Panc1 (cell line): ENCODE data around the gene NRG2. TPM values are rescaled to one million over a fixed set of nuclear protein-coding genes. Genes with fewer than 3 reads are reported as not detected.

Experiments
- ATAC-seq: fragments of 200-7000 bp; cut with Tn5 transposase; 2 replicates; pipeline ENCODE4 v1.9.1; 2020; ENCODE audit warnings: mild to moderate bottlenecking, moderate library complexity
- BruUV-seq: library from RNA; stranded (reverse); fragments of 400-500 nt; replicated peaks from 2 replicates; lab custom pipeline; 2021; lab: Mats Ljungman, UMichigan
- CTCF ChIA-PET: fragments of 300-600 bp; sonication (Branson Sonifier 250); formaldehyde crosslinking; loops from one replicate; lab custom pipeline; 2022; ENCODE audit warnings: antibody characterized with exemption; lab: Charles Lee
- POLR2A ChIA-PET: fragments of 300-600 bp; sonication (Branson Sonifier 250); formaldehyde crosslinking; loops from one replicate; lab custom pipeline; 2022; ENCODE audit warnings: antibody characterized with exemption; lab: Charles Lee
- DNase-seq: peaks from one replicate; pipeline ENCODE4 v3.0.0-alpha.2; 2010; ENCODE audit warnings: low read depth, low spot score
- H3K27ac ChIP-seq: 2 replicates; pipeline ENCODE4 v1.5.1; 2011; ENCODE audit warnings: mild to moderate bottlenecking, low read length, inconsistent platforms
- H3K27me3 ChIP-seq: fragments of 200-500 bp; sonication (Bioruptor generic); 2 replicates; pipeline ENCODE4 v1.6.0; 2014; ENCODE audit warnings: low read length, inconsistent platforms; ENCODE audit not compliant: control insufficient read depth, insufficient read depth
- H3K36me3 ChIP-seq: fragments of 200-500 bp; sonication (Bioruptor generic); 2 replicates; pipeline ENCODE4 v1.5.1; 2014; ENCODE audit warnings: inconsistent platforms, mild to moderate bottlenecking, low read length, moderate library complexity; ENCODE audit not compliant: control insufficient read depth, insufficient read depth
- H3K4me1 ChIP-seq: 2 replicates; pipeline ENCODE4 v1.5.1; 2011; ENCODE audit warnings: inconsistent platforms, mild to moderate bottlenecking, low read length, moderate library complexity; ENCODE audit not compliant: control insufficient read depth, insufficient read depth
- H3K4me3 ChIP-seq, 2 experiments: 2 replicates each; pipeline ENCODE4 v1.5.1; 2011 to 2012; ENCODE audit warnings: low read depth in 2 of 2, low read length in 2 of 2, mild to moderate bottlenecking in 2 of 2, inconsistent platforms in 1 of 2, moderate library complexity in 1 of 2
- H3K9me3 ChIP-seq: fragments of 200-500 bp; sonication (Bioruptor generic); 2 replicates; pipeline ENCODE4 v1.5.1; 2014; ENCODE audit warnings: low read depth, mild to moderate bottlenecking, inconsistent platforms, low read length, moderate library complexity; ENCODE audit not compliant: control insufficient read depth, insufficient read depth
- POLR2AphosphoS5 ChIP-seq: IDR thresholded peaks from 2 replicates; pipeline ENCODE4 v1.6.1; 2012; ENCODE audit warnings: mild to moderate bottlenecking, low read depth, low read length, moderate library complexity
- SIN3A ChIP-seq: IDR thresholded peaks from 2 replicates; pipeline ENCODE4 v1.6.1; 2012; ENCODE audit warnings: low read depth, mild to moderate bottlenecking, low read length, moderate library complexity, borderline replicate concordance; ENCODE audit not compliant: insufficient read depth
- TCF7L2 ChIP-seq: IDR thresholded peaks from 2 replicates; pipeline ENCODE4 v1.6.1; 2011; ENCODE audit warnings: mild to moderate bottlenecking, low read depth, low read length, inconsistent platforms
- in situ Hi-C: cut with HindIII; loops from 2 replicates; pipeline ENCODE4 v1.10.0; 2016; ENCODE audit warnings: low sequenced_read_pairs, low pct_unique_long_range_greater_than_20kb
- intact Hi-C: fragments of 100-400 bp; cut with micrococcal nuclease; formaldehyde crosslinking; loops from one replicate; pipeline ENCODE4 v1.10.0; 2022; ENCODE audit not compliant: unreplicated experiment
- total RNA-seq: library from RNA; stranded (reverse); gene quantifications from one replicate; pipeline ENCODE4 v1.2.1, GENCODE V29; 2021; ENCODE audit not compliant: unreplicated experiment
- TF ChIP-seq, protein P1 (sequence below): fragments of 450-650 bp; IDR thresholded peaks from 2 replicates; pipeline ENCODE4 v1.5.1; 2017; ENCODE audit warnings: mild to moderate bottlenecking
- TF ChIP-seq, protein P2 (sequence below), 2 experiments: IDR thresholded peaks; 2 replicates each; pipeline ENCODE4 v1.6.1; 2011 to 2012; ENCODE audit warnings: low read depth in 2 of 2, control low read depth in 1 of 2, low read length in 1 of 2, mild to moderate bottlenecking in 1 of 2, moderate library complexity in 1 of 2; ENCODE audit not compliant: insufficient read depth in 1 of 2

The NRG2 gene
- total RNA-seq, 1 experiment from 2014 or later = 20.2 TPM

DNA sequence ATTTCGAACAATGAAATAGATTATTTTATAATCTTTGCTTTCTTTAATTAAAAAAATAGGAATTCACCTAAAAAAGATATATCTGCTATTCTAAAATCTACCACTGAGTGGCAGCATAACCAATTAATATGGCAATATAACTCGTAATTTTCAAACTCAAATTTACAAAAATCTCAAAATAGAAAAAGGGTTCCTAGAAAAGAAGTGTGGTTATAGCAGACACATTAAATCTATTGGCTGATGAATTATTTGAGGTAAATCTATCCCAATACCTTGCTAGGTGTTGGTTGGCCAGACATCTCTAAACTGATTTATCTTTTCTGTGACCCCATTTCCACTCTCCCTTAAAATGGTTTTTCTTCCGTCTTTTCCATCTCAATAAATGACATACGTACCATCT lies 30.2 kb upstream of the NRG2 start:
- no peaks in the 10 kb centered on the region for H3K9me3 ChIP-seq
- POLR2A ChIA-PET = no interaction called here
- DNase-seq (no peak), ATAC-seq (no peak)
- no peaks in the 10 kb centered on the region for H3K4me1 ChIP-seq
- TF ChIP-seq SIN3A = no peak
- TF ChIP-seq, protein P1, sequence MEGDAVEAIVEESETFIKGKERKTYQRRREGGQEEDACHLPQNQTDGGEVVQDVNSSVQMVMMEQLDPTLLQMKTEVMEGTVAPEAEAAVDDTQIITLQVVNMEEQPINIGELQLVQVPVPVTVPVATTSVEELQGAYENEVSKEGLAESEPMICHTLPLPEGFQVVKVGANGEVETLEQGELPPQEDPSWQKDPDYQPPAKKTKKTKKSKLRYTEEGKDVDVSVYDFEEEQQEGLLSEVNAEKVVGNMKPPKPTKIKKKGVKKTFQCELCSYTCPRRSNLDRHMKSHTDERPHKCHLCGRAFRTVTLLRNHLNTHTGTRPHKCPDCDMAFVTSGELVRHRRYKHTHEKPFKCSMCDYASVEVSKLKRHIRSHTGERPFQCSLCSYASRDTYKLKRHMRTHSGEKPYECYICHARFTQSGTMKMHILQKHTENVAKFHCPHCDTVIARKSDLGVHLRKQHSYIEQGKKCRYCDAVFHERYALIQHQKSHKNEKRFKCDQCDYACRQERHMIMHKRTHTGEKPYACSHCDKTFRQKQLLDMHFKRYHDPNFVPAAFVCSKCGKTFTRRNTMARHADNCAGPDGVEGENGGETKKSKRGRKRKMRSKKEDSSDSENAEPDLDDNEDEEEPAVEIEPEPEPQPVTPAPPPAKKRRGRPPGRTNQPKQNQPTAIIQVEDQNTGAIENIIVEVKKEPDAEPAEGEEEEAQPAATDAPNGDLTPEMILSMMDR = peak; percentile 59; the same call in 1 of the 2 replicates
- H3K27me3 ChIP-seq = no peaks in the 10 kb centered on the region; the same call in 1 of the 2 replicates
- CTCF ChIA-PET = interaction anchor here (0.7 to 1.0 kb wide), 4 partner anchors 44 to 70 kb away, joined by 3 to 6 read pairs (median 4); no protein-coding TSS in a partner anchor
- no peak overlapping the region for H3K27ac ChIP-seq
- no peaks in the 10 kb centered on the region for H3K36me3 ChIP-seq
- in situ Hi-C loops = no loop called here
- BruUV-seq = no TSS peak
- no peak overlapping the region for H3K4me3 ChIP-seq
- intact Hi-C loops = loop anchor here (1.0 kb wide), 2 partner anchors 71 to 84 kb away; no protein-coding TSS in a partner anchor

DNA sequence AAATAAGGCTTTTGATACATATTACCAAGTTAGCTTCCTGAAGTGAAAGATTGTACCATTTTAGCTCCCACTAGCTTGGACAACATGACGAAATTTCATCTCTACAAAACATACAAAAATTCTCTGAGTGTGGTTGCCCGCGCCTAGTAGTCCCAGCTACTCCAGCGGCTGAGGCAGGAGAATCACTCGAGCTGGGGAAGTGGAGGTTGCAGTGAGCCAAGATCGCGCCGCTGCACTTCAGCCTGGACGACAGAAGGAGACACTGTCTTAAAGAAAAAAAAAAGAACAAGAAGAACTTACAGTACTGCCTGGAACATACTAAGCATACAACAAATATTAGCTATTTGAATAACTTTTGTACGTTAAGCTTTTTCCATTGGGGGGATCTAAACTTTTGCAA lies 29.7 kb upstream of the NRG2 start:
- no peak overlapping the region for H3K4me3 ChIP-seq
- H3K27ac ChIP-seq = no peak overlapping the region
- in situ Hi-C loops (no loop called here), intact Hi-C loops (loop anchor here (1.0 kb wide), 2 partner anchors 71 to 84 kb away; no protein-coding TSS in a partner anchor)
- H3K9me3 ChIP-seq = no peaks in the 10 kb centered on the region
- no peaks in the 10 kb centered on the region for H3K36me3 ChIP-seq
- no TSS peak for BruUV-seq
- TF ChIP-seq SIN3A = no peak
- TF ChIP-seq, protein P1 = no peak
- no peak for TF ChIP-seq TCF7L2
- TF ChIP-seq, protein P2, sequence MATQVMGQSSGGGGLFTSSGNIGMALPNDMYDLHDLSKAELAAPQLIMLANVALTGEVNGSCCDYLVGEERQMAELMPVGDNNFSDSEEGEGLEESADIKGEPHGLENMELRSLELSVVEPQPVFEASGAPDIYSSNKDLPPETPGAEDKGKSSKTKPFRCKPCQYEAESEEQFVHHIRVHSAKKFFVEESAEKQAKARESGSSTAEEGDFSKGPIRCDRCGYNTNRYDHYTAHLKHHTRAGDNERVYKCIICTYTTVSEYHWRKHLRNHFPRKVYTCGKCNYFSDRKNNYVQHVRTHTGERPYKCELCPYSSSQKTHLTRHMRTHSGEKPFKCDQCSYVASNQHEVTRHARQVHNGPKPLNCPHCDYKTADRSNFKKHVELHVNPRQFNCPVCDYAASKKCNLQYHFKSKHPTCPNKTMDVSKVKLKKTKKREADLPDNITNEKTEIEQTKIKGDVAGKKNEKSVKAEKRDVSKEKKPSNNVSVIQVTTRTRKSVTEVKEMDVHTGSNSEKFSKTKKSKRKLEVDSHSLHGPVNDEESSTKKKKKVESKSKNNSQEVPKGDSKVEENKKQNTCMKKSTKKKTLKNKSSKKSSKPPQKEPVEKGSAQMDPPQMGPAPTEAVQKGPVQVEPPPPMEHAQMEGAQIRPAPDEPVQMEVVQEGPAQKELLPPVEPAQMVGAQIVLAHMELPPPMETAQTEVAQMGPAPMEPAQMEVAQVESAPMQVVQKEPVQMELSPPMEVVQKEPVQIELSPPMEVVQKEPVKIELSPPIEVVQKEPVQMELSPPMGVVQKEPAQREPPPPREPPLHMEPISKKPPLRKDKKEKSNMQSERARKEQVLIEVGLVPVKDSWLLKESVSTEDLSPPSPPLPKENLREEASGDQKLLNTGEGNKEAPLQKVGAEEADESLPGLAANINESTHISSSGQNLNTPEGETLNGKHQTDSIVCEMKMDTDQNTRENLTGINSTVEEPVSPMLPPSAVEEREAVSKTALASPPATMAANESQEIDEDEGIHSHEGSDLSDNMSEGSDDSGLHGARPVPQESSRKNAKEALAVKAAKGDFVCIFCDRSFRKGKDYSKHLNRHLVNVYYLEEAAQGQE (IDR thresholded peaks at IDR 0.05; ENCODE audit: insufficient read depth in 1 of 2, low read depth in 2 of 2, low read length in 1 of 2) = no peak
- no peak for TF ChIP-seq POLR2AphosphoS5
- H3K4me1 ChIP-seq = no peaks in the 10 kb centered on the region
- DNase-seq = no peak
- POLR2A ChIA-PET = no interaction called here
- CTCF ChIA-PET = interaction anchor here (0.7 to 1.1 kb wide), 4 partner anchors 44 to 80 kb away, joined by 3 to 7 read pairs (median 4); no protein-coding TSS in a partner anchor
- no peaks in the 10 kb centered on the region; the same call in 1 of the 2 replicates for H3K27me3 ChIP-seq
- no peak for ATAC-seq
